Femur (tissue), 1 donor: ENCODE measurements around the gene CEBPB.
"Not testable (repeated sequence)": the region's sequence is repeated elsewhere in the genome, so short reads cannot be mapped to it uniquely, and the experiment has no call there.

Source experiments
- DNase-seq: peaks from one replicate; pipeline ENCODE4 v3.0.0-alpha.2; 2017

CEBPB gene

DNA sequence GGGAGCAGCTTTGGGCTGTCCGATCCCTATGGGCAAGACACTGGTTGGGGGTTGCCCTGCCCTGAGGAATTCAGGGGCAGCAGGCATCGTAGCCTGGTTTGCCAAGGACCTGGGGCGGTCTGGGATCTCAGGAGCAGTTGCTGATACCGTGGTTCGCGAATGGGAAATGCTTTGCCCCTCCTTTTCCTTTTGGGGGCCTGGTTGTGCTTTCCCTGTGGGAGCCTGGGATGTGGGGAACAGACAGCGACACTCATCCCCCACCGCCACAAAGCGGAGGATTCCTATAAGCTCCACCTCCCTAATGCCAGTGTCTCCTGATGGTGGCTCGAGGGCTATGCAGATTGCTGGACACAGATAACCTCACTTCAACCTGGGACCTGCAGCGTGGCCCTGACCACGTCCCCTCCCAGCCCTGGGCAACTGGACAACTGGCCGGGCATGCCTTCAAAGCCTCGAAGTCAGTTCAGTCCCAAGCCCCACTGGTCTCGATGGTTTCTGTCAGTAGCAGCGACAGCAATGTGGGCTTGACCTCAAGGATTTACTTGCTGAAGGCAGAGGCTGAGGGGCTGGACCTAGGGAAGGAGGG lies 3.3 kb downstream of the CEBPB start:
- DNase-seq, result no peak

DNA sequence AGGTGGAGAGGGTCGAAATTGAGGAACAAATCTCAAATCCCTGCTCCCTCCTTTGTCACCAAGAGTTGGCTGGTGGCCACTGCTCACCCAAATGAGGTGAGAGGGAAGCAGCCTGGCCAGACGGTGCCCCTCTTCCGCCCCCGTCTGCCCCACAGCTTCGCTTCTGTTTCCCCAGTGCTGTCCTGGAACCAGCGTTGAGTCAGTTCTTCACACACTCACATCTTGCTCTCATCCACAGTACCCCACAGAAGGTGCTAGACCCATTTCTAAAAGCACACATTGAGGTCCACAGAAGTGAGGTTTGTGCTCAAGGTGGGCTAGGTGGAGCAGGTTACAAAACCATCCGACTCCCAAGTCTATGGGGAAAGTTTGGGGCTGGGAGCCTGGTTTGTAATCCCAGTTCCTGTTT lies 3.8 kb downstream of the CEBPB start:
- no peak for DNase-seq

DNA sequence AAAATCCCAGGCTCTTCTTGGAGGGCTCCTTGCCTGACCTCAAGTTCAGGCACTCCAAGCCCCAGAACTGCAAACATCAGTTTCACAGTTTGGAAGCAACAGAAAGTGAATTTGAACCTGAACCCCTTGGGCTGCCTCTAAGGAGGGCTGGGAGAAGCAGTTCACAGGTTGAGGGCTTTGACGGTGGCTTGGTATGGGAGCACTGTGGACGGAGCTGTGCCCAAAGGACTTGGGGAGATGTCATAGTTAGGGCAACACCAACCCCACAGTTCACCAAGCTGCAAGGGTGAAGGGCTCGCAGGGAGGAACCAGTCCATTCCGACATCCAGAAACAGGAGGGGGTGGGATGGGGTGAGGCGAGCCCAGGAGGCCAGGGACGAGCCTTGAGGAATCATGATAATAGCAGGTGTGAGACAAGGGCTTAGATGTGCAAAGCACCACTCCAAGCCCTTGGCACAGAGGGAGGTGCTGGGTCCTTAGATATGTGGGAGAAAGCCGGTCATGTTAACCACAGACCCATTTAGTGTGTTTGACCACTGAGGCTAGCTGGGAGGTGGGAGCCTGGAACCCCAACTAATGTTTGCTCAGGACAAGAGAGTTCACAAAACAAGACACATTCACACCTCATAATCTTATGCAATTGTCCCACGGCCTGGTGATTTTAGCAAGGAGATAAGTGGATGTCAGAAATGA lies 4.3 kb downstream of the CEBPB start:
- DNase-seq, result no peak

DNA sequence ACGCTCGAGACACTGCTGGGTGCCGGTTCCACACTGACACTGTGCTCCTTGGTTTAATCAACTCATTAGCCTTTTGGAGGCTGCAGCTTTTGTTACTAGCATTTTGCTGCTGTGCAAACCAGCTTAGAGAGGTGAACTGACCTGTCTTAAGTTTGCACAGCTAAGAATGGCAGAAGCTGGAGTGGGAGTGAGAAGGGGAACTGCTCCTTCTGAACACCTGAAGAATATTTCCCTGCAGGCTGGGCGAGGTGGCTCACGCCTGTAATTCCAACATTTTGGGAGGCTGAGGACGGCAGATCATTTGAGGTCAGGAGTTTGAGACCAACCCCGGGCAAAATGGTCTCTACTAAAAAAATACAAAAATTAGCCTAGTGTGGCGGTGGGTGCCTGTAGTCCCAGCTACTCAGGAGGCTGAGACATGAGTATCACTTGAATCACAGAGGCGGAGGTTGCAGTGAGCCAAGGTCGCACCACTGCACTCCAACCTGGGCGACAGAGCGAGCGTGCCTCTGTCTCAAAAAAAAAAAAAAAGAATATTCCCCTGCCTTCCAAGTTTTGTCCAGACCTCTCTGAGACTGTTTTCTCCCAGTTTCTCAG lies 5.0 kb downstream of the CEBPB start:
- DNase-seq, result no peak

DNA sequence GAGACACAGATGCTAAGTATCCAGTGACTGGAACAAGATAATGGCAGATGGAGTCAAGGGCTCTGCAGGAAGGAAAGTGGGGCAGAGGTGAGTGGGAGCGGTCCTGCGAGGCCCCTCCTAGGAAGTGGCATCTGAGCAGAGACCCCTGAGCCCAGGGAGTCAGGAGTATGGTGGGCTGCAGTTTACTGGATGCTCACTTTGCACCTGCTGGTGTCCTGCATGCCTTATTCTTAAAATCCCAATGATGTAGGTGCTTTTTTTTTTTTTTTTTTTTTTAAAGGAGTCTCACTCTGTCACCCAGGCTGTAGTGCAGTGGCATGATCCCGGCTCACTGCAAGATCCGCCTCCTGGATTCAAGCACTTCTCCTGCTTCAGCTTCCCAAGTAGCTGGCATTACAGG lies 5.6 kb downstream of the CEBPB start:
- DNase-seq, result no peak

DNA sequence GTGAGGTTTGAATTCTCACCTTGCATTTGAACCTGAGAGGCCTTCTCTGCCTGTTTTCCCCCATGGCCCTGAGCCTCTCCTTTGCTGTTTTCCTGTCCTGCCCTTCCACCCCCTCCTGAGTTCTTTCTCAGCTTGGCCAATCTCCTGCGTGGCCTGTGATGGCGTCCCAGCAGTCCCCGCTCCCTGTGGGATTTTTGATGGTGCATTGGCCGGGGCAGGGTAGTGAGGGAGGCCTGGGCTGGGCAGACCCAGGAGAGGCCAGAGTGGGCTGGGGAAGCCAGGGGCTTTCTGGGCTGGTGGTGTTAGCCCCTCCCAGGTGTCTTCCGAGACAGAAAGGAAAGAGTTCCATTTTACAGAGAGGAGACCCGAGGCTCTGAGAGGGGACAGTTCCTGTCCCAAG lies 6.3 kb downstream of the CEBPB start:
- no peak for DNase-seq

DNA sequence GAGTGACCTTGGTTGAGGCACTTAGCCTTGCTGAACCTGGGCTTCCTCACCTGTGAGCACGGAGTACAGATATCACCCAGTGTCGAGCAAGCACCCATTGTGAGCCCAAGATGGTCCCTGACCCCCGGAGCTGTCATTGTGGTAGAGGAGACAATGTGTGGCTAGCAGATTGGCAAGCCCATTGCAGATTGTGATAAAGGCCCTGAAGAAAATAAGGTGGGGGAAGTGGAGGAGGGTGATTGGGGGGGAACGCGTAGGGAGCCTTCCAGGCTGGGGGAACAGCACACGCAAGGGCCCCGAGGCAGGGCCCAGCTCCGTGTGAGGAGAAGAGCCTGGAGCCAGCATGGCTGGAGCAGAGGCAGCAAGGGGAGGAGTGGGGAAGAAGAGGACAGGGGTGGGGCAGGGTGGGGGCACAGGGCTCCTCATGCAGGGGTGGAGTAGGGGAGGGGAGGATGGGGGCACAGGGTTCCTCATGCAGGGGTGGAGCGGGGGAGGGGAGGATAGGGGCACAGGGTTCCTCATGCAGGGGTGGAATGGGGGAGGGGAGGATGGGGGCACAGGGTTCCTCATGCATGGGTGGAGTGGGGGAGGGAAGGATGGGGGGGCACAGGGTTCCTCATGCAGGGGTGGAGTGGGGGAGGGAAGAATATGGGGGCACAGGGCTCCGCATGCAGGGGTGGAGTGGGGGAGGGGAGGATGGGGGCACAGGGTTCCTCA lies 7.0 kb downstream of the CEBPB start:
- no peak for DNase-seq

DNA sequence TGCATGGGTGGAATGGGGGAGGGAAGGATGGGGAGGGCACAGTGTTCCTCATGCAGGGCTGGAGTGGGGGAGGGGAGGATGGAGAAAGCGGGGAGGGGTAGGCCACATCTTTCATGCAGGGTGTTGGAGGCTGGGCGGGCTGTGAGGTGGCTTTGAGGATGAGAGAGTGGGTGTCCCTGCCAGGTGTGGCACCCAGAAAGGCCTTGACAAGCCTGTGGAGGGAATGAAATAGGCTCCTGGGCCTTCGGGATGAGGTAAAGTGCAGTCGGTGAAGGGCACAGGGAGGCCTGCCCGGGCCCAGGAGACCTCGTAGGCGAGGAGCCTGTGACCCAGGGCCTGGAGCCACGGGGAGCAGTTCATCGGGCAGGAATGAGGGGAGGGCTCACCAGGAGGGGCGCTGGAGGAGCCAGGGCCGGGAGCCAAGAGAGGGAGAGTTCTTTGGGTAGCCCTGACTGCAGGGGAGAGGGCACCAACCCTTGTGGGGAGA lies 7.6 kb downstream of the CEBPB start:
- DNase-seq, result no peak

DNA sequence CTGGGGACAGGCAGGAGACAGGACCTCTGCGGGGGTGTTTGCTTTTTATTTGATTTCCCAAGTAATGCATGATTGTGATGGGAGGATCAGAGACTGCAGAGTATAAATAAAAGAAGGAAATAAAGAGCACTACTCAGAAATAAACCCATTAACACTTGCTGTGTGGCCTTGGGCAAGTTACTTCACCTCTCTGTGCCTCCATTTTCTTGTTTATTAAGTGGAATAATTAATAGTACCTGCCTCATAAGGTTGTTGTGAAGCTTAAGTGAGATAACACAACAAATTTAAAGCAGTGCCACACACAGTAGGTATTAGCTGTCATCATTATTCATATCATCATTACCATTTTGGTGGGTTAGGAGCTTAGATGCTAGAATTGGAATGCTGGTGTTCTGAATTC lies 8.1 kb downstream of the CEBPB start:
- DNase-seq, result no peak

DNA sequence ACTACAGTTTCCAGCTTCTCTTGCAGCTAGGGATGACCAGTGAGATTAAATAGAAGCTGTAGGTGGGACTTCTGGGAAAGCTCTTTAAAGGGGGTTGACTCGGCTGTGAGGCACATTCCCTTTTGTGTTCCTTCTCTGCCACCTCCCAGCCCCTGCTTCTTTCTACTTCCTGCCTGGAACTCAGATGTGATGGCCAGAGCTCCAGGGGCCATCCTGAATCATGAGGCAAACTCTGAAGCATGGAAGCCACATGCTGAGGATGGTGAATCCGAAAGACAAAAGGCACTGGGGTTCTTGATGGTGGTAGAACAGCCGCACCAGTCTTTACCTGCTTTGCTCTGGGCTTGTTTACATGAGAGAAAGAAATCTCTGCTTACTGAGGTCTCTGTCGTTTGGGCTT lies 9.1 kb downstream of the CEBPB start:
- no peak for DNase-seq

DNA sequence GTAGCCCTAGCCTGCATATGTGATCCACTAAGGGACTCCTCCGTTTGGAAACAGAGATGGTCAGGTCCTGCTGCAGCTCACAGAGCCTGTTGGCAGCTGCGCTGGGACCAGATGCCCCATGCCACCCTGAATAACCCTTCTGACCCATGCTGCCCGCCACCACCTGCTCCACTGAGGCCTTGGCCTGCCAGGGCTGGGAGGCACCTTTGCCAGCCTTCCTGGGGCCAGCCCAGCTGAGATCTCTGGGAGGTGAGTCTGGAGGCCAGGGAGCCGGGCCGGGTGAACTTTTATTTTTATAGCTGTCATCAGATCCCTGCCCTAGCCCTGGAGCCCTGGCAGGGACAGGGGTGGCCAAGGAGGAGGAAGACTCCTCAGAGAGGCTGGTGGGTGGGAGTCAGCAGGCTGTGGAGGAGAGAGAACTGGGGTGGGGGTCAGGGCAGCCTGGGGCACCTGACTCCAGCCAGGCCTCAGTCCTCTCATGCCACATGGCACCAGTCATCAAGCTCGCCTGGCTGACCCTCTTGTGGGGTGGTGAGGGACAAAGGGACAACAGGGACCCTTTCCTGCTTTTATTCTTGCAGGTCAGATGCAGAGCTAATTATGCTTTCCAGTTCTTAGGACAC lies 10.0 kb downstream of the CEBPB start:
- no peak for DNase-seq

DNA sequence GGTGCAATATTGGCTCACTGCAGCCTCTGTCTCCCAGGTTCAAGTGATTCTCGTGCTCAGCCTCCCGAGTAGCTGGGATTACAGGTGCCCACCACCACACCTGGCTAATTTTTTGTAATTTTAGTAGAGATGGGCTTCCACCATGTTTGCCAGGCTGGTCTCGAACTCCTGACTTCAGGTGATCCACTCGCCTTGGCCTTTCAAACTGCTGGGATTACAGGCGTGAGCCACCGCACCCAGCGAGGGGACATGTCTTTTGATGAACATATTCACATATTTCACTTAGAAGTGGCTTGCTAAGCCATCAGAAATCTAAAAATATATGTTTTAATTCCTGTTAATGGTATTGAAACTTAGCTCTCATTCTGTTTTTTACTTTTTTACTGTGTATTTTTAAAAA lies 11.1 kb downstream of the CEBPB start:
- DNase-seq, result not testable (repeated sequence)

DNA sequence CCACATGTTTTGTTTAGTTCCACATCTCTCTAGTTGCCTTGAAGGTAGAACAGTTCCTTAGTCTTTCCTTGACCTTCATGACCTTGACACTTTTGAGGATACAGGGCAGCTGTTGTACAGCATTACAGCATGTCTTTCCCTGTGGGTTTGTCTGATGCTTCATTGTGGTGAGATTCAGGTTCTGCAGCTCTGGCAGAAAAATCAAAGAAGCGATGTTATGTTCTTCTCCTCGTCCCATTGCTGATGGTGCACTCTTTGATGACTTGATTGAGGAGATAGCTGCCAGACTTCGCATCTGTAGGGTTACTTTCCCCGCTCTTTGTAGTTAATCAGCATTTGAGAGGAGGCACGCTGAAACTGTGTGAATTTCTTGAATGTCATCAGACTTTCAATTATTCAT lies 12.0 kb downstream of the CEBPB start:
- no peak for DNase-seq

DNA sequence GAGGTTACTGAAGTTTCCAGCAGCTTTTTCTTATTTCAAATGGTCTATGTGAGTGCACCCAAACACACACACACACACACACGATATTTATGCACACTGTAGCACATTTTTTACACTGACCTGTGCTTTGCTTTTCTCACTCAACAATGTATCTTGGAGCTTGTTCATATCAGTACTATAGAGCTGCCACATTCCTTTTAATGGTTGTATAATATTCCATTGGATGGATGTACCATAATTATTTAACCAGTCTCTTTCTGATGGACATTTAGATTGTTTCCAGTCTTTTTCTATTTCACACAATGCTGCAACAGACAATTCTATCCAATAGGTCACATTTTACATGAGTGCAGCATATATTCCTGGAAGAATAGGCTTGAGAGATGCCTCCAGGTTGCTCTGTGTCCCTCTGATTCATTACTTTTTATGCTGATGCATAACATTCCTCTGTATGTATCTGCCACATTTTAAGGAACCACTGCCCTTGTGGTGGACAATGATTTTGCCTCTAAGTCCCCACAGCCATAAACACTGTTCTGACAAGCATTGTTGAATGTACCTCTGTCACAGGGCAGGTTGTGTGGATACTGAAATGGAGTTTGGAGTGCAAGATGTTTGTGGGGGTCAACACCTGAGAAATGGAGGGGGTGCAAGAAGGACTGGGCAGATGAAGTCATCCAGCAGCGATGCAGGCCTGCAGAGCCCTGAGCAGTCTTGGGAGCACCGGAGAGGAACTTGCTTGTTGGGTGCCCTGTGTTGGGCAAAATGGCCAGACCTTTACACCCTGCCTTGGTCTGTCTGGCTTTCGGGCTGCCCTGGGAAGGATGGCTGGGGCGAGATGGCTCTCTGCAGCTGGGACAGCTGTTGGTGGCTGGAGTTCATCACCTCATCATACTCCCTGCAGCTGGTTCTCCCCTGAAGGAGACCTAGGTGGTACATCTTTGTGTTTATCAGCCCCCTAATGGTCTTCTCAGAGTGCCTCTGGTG lies 13.6 kb downstream of the CEBPB start:
- no peak for DNase-seq

DNA sequence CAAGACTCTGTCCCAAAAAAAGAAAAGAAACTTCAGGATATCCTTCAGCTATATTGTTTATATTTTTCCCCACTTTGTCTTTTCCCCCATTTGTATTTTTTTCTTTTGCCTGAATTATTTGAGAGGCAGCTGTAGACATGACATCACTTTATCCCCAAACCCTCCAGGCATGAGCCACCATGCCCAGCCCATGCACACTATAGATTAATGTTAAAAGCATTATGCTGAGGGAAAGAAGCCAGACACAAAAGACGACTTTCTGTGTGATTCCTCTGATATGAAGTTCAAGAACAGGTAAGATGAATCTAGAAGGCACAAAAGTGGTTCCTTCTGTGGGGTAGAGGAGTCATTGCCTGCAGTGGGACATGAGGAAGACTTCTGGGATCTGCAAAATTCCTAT lies 16.4 kb downstream of the CEBPB start:
- DNase-seq, result no peak

DNA sequence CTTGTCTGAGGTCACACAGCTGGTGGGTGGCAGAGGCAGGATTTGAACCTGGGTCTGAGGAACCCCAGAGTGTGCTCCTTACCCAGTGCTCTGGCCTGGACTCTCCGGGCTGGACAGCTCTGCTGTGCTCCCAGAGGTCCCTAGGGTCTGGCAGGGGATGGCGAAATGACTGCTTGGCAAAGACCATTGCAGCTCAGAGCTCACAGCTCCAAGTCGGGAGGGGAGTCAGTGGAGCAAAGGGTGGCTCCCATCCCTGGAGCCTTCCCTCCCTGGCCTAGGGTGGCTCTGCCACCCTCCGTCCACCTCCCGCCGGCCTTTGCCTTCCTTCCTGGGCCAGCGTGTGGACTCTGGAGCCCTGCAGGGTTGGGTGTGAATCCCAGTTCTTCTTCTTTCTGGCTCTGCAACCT lies 17.5 kb downstream of the CEBPB start:
- no peak for DNase-seq

DNA sequence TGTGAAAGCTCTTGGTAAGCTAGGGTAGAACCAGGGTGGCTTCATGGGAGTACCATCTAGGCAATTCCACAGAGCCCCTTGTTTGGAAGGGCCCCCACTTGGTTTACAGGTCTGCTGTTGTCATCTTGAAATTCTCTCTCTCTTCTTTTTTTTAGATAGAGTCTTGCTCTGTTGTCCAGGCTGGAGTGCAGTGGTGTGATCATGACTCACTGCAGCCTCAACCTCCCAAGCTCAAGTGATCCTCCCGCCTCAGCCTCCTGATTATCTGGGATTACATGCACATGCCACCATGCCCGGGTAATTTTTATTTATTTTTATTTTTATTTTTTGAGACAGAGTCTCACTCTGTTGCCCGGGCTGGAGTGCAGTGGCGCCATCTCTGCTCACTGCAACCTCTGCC lies 18.2 kb downstream of the CEBPB start:
- DNase-seq, result not testable (repeated sequence)

DNA sequence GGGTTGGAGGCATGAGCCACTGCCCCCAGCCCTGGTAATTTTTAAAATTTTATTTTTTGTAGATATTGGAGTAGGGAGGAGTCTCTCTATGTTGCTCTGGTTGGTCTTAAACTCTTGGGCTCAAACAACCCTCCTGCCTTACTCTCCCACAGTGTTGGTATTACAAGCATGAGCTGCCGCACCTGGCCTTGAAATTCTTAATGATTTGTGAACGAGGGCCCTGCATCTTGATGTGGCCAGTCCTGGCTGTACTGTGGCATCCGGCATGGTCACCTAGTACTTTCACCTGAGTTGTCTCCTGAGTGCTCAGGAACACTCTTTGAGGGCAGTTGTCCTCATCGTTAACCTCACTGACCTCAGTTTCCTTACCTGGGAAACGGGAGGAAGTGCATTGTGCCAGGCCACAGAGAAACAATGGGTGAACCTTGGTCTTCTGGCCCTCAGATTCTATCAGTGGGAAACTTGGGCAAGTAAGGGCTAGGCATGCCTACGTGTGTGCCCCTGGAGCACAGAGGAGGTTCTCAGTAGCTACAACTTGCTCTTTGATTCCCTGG lies 19.5 kb downstream of the CEBPB start:
- DNase-seq, result no peak

DNA sequence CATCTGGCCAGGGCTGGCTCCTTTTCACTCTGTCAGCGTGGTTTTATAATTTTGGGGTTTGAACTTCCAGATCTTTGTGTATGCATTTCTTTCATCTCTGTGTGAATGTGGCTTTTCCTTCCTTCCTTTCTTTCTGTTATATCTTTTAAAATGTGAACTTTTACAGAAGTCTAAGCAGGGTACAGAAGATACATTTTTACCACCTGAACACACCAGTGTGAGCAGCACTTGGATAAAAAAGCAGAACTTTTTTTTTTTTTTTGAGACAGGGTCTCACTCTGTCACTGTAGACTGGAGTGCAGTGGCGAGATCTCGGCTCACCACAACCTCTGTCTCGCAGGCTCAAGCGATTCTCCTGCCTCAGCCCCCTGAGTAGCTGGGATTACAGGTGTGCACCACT lies 20.5 kb downstream of the CEBPB start:
- no peak for DNase-seq

DNA sequence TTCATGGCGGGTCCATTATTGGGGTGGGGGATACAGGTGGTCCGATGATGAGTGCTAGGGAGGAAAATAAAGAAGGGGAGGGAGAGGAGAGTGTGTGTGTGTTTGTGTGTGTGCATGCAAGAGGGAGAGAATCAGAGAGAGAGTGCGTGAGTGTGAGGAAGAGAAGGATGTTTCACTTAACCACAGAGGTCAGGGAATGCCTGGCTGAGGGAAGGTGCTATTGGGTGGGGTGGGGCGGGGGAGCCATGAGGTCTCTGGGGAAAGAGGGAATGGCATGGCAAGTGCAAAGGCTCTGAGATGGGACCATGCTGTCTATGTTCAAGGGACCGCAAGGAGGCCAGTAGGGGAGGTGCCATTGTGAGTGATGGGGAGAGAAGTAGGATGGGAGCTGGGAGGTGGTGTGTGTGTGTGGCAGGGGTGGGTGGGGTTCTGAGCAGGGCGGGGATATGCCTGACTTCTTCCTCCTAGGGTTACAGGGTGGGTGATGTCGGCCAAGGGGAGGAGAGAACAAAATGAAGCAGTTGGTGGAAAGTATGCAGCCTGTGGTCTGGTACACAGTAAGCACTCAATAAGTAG lies 23.0 kb downstream of the CEBPB start:
- no peak for DNase-seq
